H9 (cell line): Measurements from ENCODE around the gene CD300H. TPM values are rescaled to one million over a fixed set of nuclear protein-coding genes. Genes with fewer than 3 reads are reported as not detected.

ENCODE experiments used
- DNase-seq: peaks from one replicate; pipeline ENCODE4 v3.0.0-alpha.2; 2017
- H2AFZ ChIP-seq: one replicate; pipeline ENCODE4 v1.6.1; 2013; ENCODE audit warnings: mild to moderate bottlenecking, low read length, control low read depth, moderate library complexity
- H2AK5ac ChIP-seq: 2 replicates; pipeline ENCODE4 v1.6.1; 2013; ENCODE audit warnings: low read length, control low read depth, mixed read lengths; ENCODE audit not compliant: insufficient read length
- H2BK120ac ChIP-seq: one replicate; pipeline ENCODE4 v1.6.1; 2013; ENCODE audit warnings: low read depth, mild to moderate bottlenecking, low read length, control low read depth, inconsistent platforms; ENCODE audit not compliant: poor library complexity, severe bottlenecking
- H2BK12ac ChIP-seq: 2 replicates; pipeline ENCODE4 v1.6.1; 2013; ENCODE audit warnings: low read length, control low read depth, mixed read lengths, low read depth; ENCODE audit not compliant: insufficient read length
- H2BK15ac ChIP-seq: 2 replicates; pipeline ENCODE4 v1.6.1; 2013; ENCODE audit warnings: low read depth, low read length, control low read depth
- H2BK20ac ChIP-seq: one replicate; pipeline ENCODE4 v1.6.1; 2013; ENCODE audit warnings: low read depth, mild to moderate bottlenecking, low read length, control low read depth, inconsistent platforms; ENCODE audit not compliant: poor library complexity, severe bottlenecking
- H2BK5ac ChIP-seq: 2 replicates; pipeline ENCODE4 v1.6.1; 2013; ENCODE audit warnings: low read length, control low read depth, mixed read lengths; ENCODE audit not compliant: insufficient read length
- H3K14ac ChIP-seq: 2 replicates; pipeline ENCODE4 v1.6.1; 2013; ENCODE audit warnings: low read length, control low read depth; ENCODE audit not compliant: insufficient read depth
- H3K18ac ChIP-seq: 2 replicates; pipeline ENCODE4 v1.6.1; 2013; ENCODE audit warnings: low read depth, mild to moderate bottlenecking, mixed read lengths, low read length, control low read depth; ENCODE audit not compliant: insufficient read length
- H3K23ac ChIP-seq: 2 replicates; pipeline ENCODE4 v1.6.1; 2013; ENCODE audit warnings: low read length, control low read depth, mixed read lengths, low read depth; ENCODE audit not compliant: insufficient read length
- H3K23me2 ChIP-seq: 2 replicates; pipeline ENCODE4 v1.6.1; 2013; ENCODE audit warnings: low read depth, mild to moderate bottlenecking, mixed read lengths, low read length, control low read depth; ENCODE audit not compliant: insufficient read length, poor library complexity, severe bottlenecking
- H3K27ac ChIP-seq: 2 replicates; pipeline ENCODE4 v1.5.1; 2013; ENCODE audit warnings: low read length, control low read depth, mixed read lengths, low read depth; ENCODE audit not compliant: insufficient read length
- H3K27me3 ChIP-seq: 2 replicates; pipeline ENCODE4 v1.6.1; 2013; ENCODE audit warnings: low read length, control low read depth, inconsistent platforms; ENCODE audit not compliant: insufficient read depth
- H3K4ac ChIP-seq: 2 replicates; pipeline ENCODE4 v1.6.1; 2013; ENCODE audit warnings: low read depth, mild to moderate bottlenecking, control low read depth, inconsistent platforms, low read length, moderate library complexity
- H3K4me1 ChIP-seq: 2 replicates; pipeline ENCODE4 v1.6.1; 2013; ENCODE audit warnings: low read length, control low read depth, inconsistent platforms; ENCODE audit not compliant: insufficient read depth
- H3K4me2 ChIP-seq: 2 replicates; pipeline ENCODE4 v1.6.1; 2013; ENCODE audit warnings: low read length, control low read depth, mixed read lengths; ENCODE audit not compliant: insufficient read length, insufficient read depth
- H3K56ac ChIP-seq: 2 replicates; pipeline ENCODE4 v1.6.1; 2013; ENCODE audit warnings: low read depth, mild to moderate bottlenecking, mixed read lengths, low read length, control low read depth; ENCODE audit not compliant: insufficient read length
- H3K79me1 ChIP-seq: 2 replicates; pipeline ENCODE4 v1.6.1; 2013; ENCODE audit warnings: low read depth, mild to moderate bottlenecking, moderate library complexity, low read length, control low read depth, inconsistent platforms; ENCODE audit not compliant: insufficient read depth, poor library complexity, severe bottlenecking
- H3K79me2 ChIP-seq: 2 replicates; pipeline ENCODE4 v1.6.1; 2013; ENCODE audit warnings: low read length, control low read depth, inconsistent platforms; ENCODE audit not compliant: insufficient read depth
- H3K9ac ChIP-seq: 2 replicates; pipeline ENCODE4 v1.6.1; 2013; ENCODE audit warnings: low read length, control low read depth, mixed read lengths; ENCODE audit not compliant: insufficient read length; ENCODE audit errors: extremely low read depth
- H3K9me3 ChIP-seq: one replicate; pipeline ENCODE4 v1.6.1; 2013; ENCODE audit warnings: low read depth, low read length, inconsistent platforms; ENCODE audit not compliant: control insufficient read depth
- H3T11ph ChIP-seq: one replicate; pipeline ENCODE4 v1.6.1; 2013; ENCODE audit warnings: mild to moderate bottlenecking, low read length, control low read depth, inconsistent platforms
- H4K20me1 ChIP-seq: one replicate; pipeline ENCODE4 v1.6.1; 2013; ENCODE audit not compliant: control insufficient read depth, insufficient read length, insufficient read depth
- H4K5ac ChIP-seq: 2 replicates; pipeline ENCODE4 v1.6.1; 2013; ENCODE audit warnings: low read depth, mild to moderate bottlenecking, mixed read lengths, low read length, control low read depth; ENCODE audit not compliant: insufficient read length
- H4K8ac ChIP-seq: replicated peaks from 2 replicates; pipeline ENCODE4 v1.6.1; 2013; ENCODE audit warnings: low read length, control low read depth, mixed read lengths, low read depth; ENCODE audit not compliant: insufficient read length
- H4K91ac ChIP-seq: 2 replicates; pipeline ENCODE4 v1.6.1; 2013; ENCODE audit warnings: low read depth, mild to moderate bottlenecking, moderate library complexity, mixed read lengths, low read length, control low read depth; ENCODE audit not compliant: insufficient read length
- H3K27ac Mint-ChIP-seq, 3 experiments: 2 replicates in 2 of 3; 3 replicates in 1 of 3; pipeline ENCODE4 v1.8.0; 2020 to 2021; ENCODE audit warnings: mixed read lengths in 3 of 3, mild to moderate bottlenecking in 1 of 3, moderate library complexity in 1 of 3
- H3K27me3 Mint-ChIP-seq: 2 replicates; pipeline ENCODE4 v1.8.0; 2021; ENCODE audit warnings: low read depth, mild to moderate bottlenecking, moderate library complexity, mixed read lengths
- H3K36me3 Mint-ChIP-seq, 3 experiments: 2 replicates in 2 of 3; 3 replicates in 1 of 3; pipeline ENCODE4 v1.8.0; 2020 to 2021; ENCODE audit warnings: low read depth in 3 of 3, mixed read lengths in 3 of 3; ENCODE audit not compliant: insufficient read depth in 1 of 3
- H3K4me1 Mint-ChIP-seq, 2 experiments: 2 replicates each; pipeline ENCODE4 v1.8.0; 2020; ENCODE audit warnings: mixed read lengths in 2 of 2
- H3K4me3 Mint-ChIP-seq, 2 experiments: 2 replicates in 1 of 2; 3 replicates in 1 of 2; pipeline ENCODE4 v1.8.0; 2020 to 2021; ENCODE audit warnings: mild to moderate bottlenecking in 2 of 2, mixed read lengths in 2 of 2, moderate library complexity in 1 of 2
- H3K9me3 Mint-ChIP-seq, 2 experiments: 2 replicates in 1 of 2; 3 replicates in 1 of 2; pipeline ENCODE4 v1.8.0; 2020; ENCODE audit warnings: mild to moderate bottlenecking in 2 of 2, mixed read lengths in 2 of 2, moderate library complexity in 1 of 2
- CTCF ChIP-seq: fragments of 200-600 bp; sonication (generic); conservative IDR thresholded peaks from 3 replicates; pipeline ENCODE4 v1.8.0; 2021; ENCODE audit warnings: antibody characterized with exemption, mild to moderate bottlenecking
- WGBS: extraction: QIAGEN DNeasy Blood & Tissue Kit; methylation state at CpG from one replicate; pipeline ENCODE4 v1.1.7; 2013; ENCODE audit warnings: missing lambda C conversion rate, low lambda C conversion rate, mixed read lengths; ENCODE audit not compliant: insufficient read length; ENCODE audit errors: extremely low coverage; 5-methylcytosine and 5-hydroxymethylcytosine counted together
- total RNA-seq: library from RNA; stranded (reverse); gene quantifications from 2 replicates; pipeline ENCODE4 v1.2.1, GENCODE V29; 2021

CD300H gene
- total RNA-seq, 1 experiment from 2014 or later = not detected

GRCh38 chr17:74598346-74599022 lies 31.2 kb upstream of the CD300H start:
- Histone ChIP-seq H3K79me2 (no peaks in the 10 kb centered on the region), H3K56ac (no peak overlapping the region), H3K23ac (no peak overlapping the region), H3K9ac (no peak overlapping the region), H2BK5ac (no peak overlapping the region), H2AK5ac (no peak overlapping the region), H3K27me3 (no peaks in the 10 kb centered on the region), H3K18ac (no peak overlapping the region), H4K8ac (no peak overlapping the region), H3K4me2 (no peak overlapping the region), H2BK20ac (no peak overlapping the region), H3K4me1 (no peaks in the 10 kb centered on the region), H2BK12ac (no peak overlapping the region), H4K5ac (no peak overlapping the region), H2BK15ac (no peak overlapping the region), H3K79me1 (no peaks in the 10 kb centered on the region), H4K20me1 (no peaks in the 10 kb centered on the region), H3K14ac (no peak overlapping the region), H2BK120ac (no peak overlapping the region), H3K23me2 (no peaks in the 10 kb centered on the region), H2AFZ (no peak overlapping the region), H3K4ac (no peak overlapping the region), H4K91ac (no peak overlapping the region), H3T11ph (no peak overlapping the region), H3K27ac (no peak overlapping the region), H3K9me3 (no peaks in the 10 kb centered on the region)
- Mint-ChIP-seq H3K27ac (no peak overlapping the region; a peak in 1 of 7 replicates), H3K27me3 (peaks cover 47% of the 10 kb centered on the region), H3K9me3 (no peaks in the 10 kb centered on the region; a peak in 1 of 5 replicates), H3K4me3 (no peak overlapping the region), H3K4me1 (peaks cover 11 to 12% of the 10 kb centered on the region in 2 experiments), H3K36me3 (no peaks in the 10 kb centered on the region)
- no peak for TF ChIP-seq CTCF
- WGBS = no CpG with 5 or more reads among the region's 4 CpGs
- DNase-seq = no peak
